Measurements from ENCODE around the gene IGSF9.

DNA sequence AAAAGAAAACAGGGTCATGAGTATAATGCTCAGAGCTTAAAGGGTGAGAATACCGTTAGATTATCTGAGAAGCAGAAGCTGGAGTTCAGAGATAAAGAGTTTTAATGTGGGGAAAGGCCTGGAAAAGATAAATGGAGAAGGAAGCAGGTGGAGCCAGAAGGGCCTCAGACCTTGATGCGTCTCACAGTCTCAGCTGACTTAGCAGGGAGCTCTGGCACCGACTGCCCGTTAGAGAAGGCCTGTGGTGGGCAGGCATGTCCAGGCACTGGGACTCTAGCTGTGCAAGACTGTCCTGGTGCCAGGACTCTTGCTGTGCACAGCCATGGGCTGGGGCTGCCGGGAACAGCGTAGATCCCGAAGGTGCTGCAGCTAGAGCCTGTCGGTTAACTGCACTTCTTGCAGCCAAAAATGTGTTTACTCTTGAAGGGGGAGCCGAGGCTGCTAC, 12.4 kb upstream of the IGSF9 start:
- TF ChIP-seq SP1 (IDR thresholded peaks at IDR 0.05) (no peak), ZNF384 (IDR thresholded peaks at IDR 0.05) (no peak), SUZ12 (IDR thresholded peaks at IDR 0.05) (no peak), BHLHE40 (IDR thresholded peaks at IDR 0.05; ENCODE audit: borderline replicate concordance) (no peak), FOXK2 (IDR thresholded peaks at IDR 0.05) (no peak), TARDBP (IDR thresholded peaks at IDR 0.05) (no peak), HDGF (IDR thresholded peaks at IDR 0.05; ENCODE audit: borderline replicate concordance) (no peak), NFRKB (IDR thresholded peaks at IDR 0.05) (no peak), LEF1 (IDR thresholded peaks at IDR 0.05; ENCODE audit: borderline replicate concordance) (no peak), ELF4 (IDR thresholded peaks at IDR 0.05) (no peak)
